H1 (cell line): ENCODE data around the gene TMEM163.

Experiments used
- CEBPB ChIP-seq: IDR thresholded peaks from 2 replicates; pipeline ENCODE4 v1.6.1; 2012; ENCODE audit warnings: low read depth, low read length
- GTF2F1 ChIP-seq: IDR thresholded peaks from 2 replicates; pipeline ENCODE4 v1.6.1; 2012; ENCODE audit warnings: low read depth, low read length, improper control_type of control experiment, borderline replicate concordance
- JUN ChIP-seq: IDR thresholded peaks from 2 replicates; pipeline ENCODE4 v1.6.1; 2011; ENCODE audit warnings: low read depth, mild to moderate bottlenecking, improper control_type of control experiment, low read length
- POLR2AphosphoS5 ChIP-seq: IDR thresholded peaks from 2 replicates; pipeline ENCODE4 v1.6.1; 2011; ENCODE audit warnings: low read depth, low read length
- RXRA ChIP-seq: IDR thresholded peaks from 2 replicates; pipeline ENCODE4 v1.6.1; 2011; ENCODE audit warnings: low read depth, mild to moderate bottlenecking, low read length, moderate library complexity; ENCODE audit not compliant: insufficient read depth
- TAF1 ChIP-seq: IDR thresholded peaks from 2 replicates; pipeline ENCODE4 v1.6.1; 2011; ENCODE audit warnings: mild to moderate bottlenecking, low read depth, low read length
- YY1 ChIP-seq: IDR thresholded peaks from 2 replicates; pipeline ENCODE4 v1.6.1; 2011; ENCODE audit warnings: low read depth, mild to moderate bottlenecking, low read length
- TF ChIP-seq, protein P1 (sequence below), 3 experiments: IDR thresholded peaks; 1 replicate in 2 of 3; 2 replicates in 1 of 3; pipeline versions ENCODE4 v1.5.1 to v1.6.1; 2011; ENCODE audit warnings: low read length in 3 of 3, mild to moderate bottlenecking in 3 of 3, inconsistent platforms in 2 of 3, low read depth in 1 of 3, moderate library complexity in 1 of 3; ENCODE audit not compliant: insufficient read depth in 1 of 3; ENCODE audit errors: control extremely low read depth in 1 of 3
- TF ChIP-seq, protein P2 (sequence below): fragments of 300-600 bp; sonication (generic); IDR thresholded peaks from 2 replicates; pipeline ENCODE4 v1.7.1; 2012; ENCODE audit warnings: low read length, moderate library complexity, mild to moderate bottlenecking, inconsistent platforms; ENCODE audit not compliant: insufficient replicate concordance

DNA sequence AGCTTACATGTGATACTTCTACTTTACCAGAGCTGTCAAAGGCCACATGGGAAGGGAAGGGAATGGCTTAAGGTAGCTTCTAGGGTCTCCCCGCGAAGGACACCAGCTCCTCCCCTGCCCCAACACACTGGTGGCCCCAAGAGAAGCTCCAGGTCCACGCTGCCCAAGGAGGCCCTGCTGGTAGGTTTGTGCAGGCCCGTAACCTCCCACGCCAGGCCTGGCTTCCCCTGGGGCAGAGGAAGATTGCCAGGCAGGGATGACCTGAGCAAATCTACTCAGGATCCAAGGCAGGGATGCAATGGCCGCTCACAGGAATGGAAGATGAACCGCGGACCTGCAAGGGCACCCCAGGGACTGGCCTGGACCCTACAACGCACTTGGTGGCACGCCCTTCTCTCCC is 259.9 kb downstream of the TMEM163 start:
- TF ChIP-seq, protein P1, sequence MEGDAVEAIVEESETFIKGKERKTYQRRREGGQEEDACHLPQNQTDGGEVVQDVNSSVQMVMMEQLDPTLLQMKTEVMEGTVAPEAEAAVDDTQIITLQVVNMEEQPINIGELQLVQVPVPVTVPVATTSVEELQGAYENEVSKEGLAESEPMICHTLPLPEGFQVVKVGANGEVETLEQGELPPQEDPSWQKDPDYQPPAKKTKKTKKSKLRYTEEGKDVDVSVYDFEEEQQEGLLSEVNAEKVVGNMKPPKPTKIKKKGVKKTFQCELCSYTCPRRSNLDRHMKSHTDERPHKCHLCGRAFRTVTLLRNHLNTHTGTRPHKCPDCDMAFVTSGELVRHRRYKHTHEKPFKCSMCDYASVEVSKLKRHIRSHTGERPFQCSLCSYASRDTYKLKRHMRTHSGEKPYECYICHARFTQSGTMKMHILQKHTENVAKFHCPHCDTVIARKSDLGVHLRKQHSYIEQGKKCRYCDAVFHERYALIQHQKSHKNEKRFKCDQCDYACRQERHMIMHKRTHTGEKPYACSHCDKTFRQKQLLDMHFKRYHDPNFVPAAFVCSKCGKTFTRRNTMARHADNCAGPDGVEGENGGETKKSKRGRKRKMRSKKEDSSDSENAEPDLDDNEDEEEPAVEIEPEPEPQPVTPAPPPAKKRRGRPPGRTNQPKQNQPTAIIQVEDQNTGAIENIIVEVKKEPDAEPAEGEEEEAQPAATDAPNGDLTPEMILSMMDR (IDR thresholded peaks at IDR 0.05; ENCODE audit: control extremely low read depth in 1 of 3, insufficient read depth in 1 of 3, low read depth in 1 of 3, low read length in 3 of 3) = no peak
- TF ChIP-seq CEBPB (no peak), GTF2F1 (no peak), RXRA (no peak), YY1 (no peak), POLR2AphosphoS5 (no peak), JUN (no peak), TAF1 (no peak)
- TF ChIP-seq, protein P2, sequence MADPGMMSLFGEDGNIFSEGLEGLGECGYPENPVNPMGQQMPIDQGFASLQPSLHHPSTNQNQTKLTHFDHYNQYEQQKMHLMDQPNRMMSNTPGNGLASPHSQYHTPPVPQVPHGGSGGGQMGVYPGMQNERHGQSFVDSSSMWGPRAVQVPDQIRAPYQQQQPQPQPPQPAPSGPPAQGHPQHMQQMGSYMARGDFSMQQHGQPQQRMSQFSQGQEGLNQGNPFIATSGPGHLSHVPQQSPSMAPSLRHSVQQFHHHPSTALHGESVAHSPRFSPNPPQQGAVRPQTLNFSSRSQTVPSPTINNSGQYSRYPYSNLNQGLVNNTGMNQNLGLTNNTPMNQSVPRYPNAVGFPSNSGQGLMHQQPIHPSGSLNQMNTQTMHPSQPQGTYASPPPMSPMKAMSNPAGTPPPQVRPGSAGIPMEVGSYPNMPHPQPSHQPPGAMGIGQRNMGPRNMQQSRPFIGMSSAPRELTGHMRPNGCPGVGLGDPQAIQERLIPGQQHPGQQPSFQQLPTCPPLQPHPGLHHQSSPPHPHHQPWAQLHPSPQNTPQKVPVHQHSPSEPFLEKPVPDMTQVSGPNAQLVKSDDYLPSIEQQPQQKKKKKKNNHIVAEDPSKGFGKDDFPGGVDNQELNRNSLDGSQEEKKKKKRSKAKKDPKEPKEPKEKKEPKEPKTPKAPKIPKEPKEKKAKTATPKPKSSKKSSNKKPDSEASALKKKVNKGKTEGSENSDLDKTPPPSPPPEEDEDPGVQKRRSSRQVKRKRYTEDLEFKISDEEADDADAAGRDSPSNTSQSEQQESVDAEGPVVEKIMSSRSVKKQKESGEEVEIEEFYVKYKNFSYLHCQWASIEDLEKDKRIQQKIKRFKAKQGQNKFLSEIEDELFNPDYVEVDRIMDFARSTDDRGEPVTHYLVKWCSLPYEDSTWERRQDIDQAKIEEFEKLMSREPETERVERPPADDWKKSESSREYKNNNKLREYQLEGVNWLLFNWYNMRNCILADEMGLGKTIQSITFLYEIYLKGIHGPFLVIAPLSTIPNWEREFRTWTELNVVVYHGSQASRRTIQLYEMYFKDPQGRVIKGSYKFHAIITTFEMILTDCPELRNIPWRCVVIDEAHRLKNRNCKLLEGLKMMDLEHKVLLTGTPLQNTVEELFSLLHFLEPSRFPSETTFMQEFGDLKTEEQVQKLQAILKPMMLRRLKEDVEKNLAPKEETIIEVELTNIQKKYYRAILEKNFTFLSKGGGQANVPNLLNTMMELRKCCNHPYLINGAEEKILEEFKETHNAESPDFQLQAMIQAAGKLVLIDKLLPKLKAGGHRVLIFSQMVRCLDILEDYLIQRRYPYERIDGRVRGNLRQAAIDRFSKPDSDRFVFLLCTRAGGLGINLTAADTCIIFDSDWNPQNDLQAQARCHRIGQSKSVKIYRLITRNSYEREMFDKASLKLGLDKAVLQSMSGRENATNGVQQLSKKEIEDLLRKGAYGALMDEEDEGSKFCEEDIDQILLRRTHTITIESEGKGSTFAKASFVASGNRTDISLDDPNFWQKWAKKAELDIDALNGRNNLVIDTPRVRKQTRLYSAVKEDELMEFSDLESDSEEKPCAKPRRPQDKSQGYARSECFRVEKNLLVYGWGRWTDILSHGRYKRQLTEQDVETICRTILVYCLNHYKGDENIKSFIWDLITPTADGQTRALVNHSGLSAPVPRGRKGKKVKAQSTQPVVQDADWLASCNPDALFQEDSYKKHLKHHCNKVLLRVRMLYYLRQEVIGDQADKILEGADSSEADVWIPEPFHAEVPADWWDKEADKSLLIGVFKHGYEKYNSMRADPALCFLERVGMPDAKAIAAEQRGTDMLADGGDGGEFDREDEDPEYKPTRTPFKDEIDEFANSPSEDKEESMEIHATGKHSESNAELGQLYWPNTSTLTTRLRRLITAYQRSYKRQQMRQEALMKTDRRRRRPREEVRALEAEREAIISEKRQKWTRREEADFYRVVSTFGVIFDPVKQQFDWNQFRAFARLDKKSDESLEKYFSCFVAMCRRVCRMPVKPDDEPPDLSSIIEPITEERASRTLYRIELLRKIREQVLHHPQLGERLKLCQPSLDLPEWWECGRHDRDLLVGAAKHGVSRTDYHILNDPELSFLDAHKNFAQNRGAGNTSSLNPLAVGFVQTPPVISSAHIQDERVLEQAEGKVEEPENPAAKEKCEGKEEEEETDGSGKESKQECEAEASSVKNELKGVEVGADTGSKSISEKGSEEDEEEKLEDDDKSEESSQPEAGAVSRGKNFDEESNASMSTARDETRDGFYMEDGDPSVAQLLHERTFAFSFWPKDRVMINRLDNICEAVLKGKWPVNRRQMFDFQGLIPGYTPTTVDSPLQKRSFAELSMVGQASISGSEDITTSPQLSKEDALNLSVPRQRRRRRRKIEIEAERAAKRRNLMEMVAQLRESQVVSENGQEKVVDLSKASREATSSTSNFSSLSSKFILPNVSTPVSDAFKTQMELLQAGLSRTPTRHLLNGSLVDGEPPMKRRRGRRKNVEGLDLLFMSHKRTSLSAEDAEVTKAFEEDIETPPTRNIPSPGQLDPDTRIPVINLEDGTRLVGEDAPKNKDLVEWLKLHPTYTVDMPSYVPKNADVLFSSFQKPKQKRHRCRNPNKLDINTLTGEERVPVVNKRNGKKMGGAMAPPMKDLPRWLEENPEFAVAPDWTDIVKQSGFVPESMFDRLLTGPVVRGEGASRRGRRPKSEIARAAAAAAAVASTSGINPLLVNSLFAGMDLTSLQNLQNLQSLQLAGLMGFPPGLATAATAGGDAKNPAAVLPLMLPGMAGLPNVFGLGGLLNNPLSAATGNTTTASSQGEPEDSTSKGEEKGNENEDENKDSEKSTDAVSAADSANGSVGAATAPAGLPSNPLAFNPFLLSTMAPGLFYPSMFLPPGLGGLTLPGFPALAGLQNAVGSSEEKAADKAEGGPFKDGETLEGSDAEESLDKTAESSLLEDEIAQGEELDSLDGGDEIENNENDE = no peak
